Vagina (tissue), 2 donors: ENCODE results near the gene BAHCC1.

Experiments used
- POLR2A ChIP-seq, 2 donors: fragments of 450-650 bp; IDR thresholded peaks; one replicate each; pipeline ENCODE4 v1.6.1; 2017; ENCODE audit warnings: antibody characterized with exemption in 2 of 2, mild to moderate bottlenecking in 2 of 2, moderate library complexity in 2 of 2
- POLR2AphosphoS5 ChIP-seq, 2 donors: sonication (generic); formaldehyde crosslinking; IDR thresholded peaks; one replicate each; pipeline ENCODE4 v1.9.0; 2017; ENCODE audit warnings: antibody characterized with exemption in 2 of 2, mild to moderate bottlenecking in 2 of 2, low read depth in 1 of 2; ENCODE audit not compliant: insufficient read depth in 1 of 2
- TF ChIP-seq, protein P1 (sequence below), 3 experiments: fragments of 450-650 bp in 2 of 3; fragments of 200-600 bp in 1 of 3; sonication (generic) in 1 of 3; IDR thresholded peaks; one replicate each; pipeline ENCODE4 v1.5.1; 2017 to 2019; ENCODE audit warnings: antibody characterized with exemption in 3 of 3, mild to moderate bottlenecking in 2 of 3, moderate library complexity in 2 of 3

- TF ChIP-seq, protein P1, sequence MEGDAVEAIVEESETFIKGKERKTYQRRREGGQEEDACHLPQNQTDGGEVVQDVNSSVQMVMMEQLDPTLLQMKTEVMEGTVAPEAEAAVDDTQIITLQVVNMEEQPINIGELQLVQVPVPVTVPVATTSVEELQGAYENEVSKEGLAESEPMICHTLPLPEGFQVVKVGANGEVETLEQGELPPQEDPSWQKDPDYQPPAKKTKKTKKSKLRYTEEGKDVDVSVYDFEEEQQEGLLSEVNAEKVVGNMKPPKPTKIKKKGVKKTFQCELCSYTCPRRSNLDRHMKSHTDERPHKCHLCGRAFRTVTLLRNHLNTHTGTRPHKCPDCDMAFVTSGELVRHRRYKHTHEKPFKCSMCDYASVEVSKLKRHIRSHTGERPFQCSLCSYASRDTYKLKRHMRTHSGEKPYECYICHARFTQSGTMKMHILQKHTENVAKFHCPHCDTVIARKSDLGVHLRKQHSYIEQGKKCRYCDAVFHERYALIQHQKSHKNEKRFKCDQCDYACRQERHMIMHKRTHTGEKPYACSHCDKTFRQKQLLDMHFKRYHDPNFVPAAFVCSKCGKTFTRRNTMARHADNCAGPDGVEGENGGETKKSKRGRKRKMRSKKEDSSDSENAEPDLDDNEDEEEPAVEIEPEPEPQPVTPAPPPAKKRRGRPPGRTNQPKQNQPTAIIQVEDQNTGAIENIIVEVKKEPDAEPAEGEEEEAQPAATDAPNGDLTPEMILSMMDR (IDR thresholded peaks at IDR 0.05): no peak
- TF ChIP-seq POLR2AphosphoS5 (IDR thresholded peaks at IDR 0.05; ENCODE audit: insufficient read depth in 1 of 2, low read depth in 1 of 2): no peak
- TF ChIP-seq POLR2A (IDR thresholded peaks at IDR 0.05): no peak
These were observed 36.0 kb upstream of the BAHCC1 start for GRCh38 chr17:81359218-81359617.
